Adrenal gland (tissue), 12 donors: ENCODE data around the gene B9D1. TPM values are rescaled to one million over a fixed set of nuclear protein-coding genes. Genes with fewer than 3 reads are reported as not detected.

ENCODE experiments used
- DNase-seq, 7 donors: peaks; one replicate each; pipeline ENCODE4 v3.0.0-alpha.2; 2019 to 2020
- H3K27ac ChIP-seq, 5 donors: fragments of 200-600 bp; sonication (generic) in 4 of 5; 1 replicate in 3 of 5; 2 replicates in 2 of 5; pipeline versions ENCODE4 v1.5.1 to v1.8.0; 2016 to 2020; ENCODE audit warnings: mild to moderate bottlenecking in 1 of 5
- H3K27me3 ChIP-seq: fragments of 200-600 bp; 2 replicates; pipeline ENCODE4 v1.8.0; 2021
- H3K36me3 ChIP-seq, 2 donors: fragments of 200-600 bp; replicated peaks in 1 of 2; 1 replicate in 1 of 2; 2 replicates in 1 of 2; pipeline versions ENCODE4 v1.5.1 to v1.8.0; 2018 to 2022
- H3K4me1 ChIP-seq, 2 donors: fragments of 200-600 bp; replicated peaks in 1 of 2; 1 replicate in 1 of 2; 2 replicates in 1 of 2; pipeline versions ENCODE4 v1.5.1 to v1.8.0; 2018 to 2021
- H3K4me3 ChIP-seq, 4 donors: fragments of 200-600 bp; sonication (generic) in 3 of 4; one replicate each; pipeline ENCODE4 v1.5.1; 2016 to 2018
- H3K9me3 ChIP-seq, 3 donors: fragments of 200-600 bp; sonication (generic) in 1 of 3; replicated peaks in 1 of 3; 1 replicate in 2 of 3; 2 replicates in 1 of 3; pipeline versions ENCODE4 v1.5.1 to v1.8.0; 2016 to 2021
- POLR2A ChIP-seq, 2 donors: fragments of 450-650 bp; IDR thresholded peaks; one replicate each; pipeline ENCODE4 v1.6.1; 2017; ENCODE audit warnings: antibody characterized with exemption in 2 of 2, mild to moderate bottlenecking in 2 of 2, moderate library complexity in 1 of 2
- WGBS, 4 donors: extraction: QIAGEN DNeasy Blood & Tissue Kit in 2 of 4; methylation state at CpG; one replicate each; pipeline versions ENCODE4 v1.1.5 to v1.1.7; 2013 to 2017; 5-methylcytosine and 5-hydroxymethylcytosine counted together
- intact Hi-C, 2 donors: fragments of 100-400 bp; cut with DNase I; formaldehyde crosslinking; loops; one replicate each; pipeline versions ENCODE4 v1.14.1 to v1.15.0; 2022 to 2023
- polyA plus RNA-seq, 3 donors: library from polyadenylated mRNA; stranded (reverse); fragments of 200-250 nt in 2 of 3; fragments of 350-450 nt in 1 of 3; fragmentation: Illumina TruSeq in 1 of 3; extraction: RNeasy Lipid Tissue Mini Kit (QIAGEN cat#74804) in 1 of 3; gene quantifications; one replicate each; pipeline ENCODE4 v1.2.3, GENCODE V29; 2013 to 2014
- total RNA-seq, 9 donors: library from RNA; depleted of rRNA in 4 of 9; stranded (reverse); fragments of >200 nt in 4 of 9; fragments of 120-200 nt in 1 of 9; fragmentation: NEBNext Ultra II Directional in 1 of 9; extraction: Animal tissue kit (Norgen Biotek cat#: 25700) in 1 of 9; gene quantifications; one replicate each; pipeline versions ENCODE4 v1.1.0 to v1.2.4, GENCODE V29; 2013 to 2023
- TF ChIP-seq, protein P1 (sequence below), 6 experiments: fragments of 450-650 bp in 4 of 6; fragments of 200-600 bp in 2 of 6; sonication (generic) in 1 of 6; IDR thresholded peaks; 1 replicate in 5 of 6; 2 replicates in 1 of 6; pipeline versions ENCODE4 v1.5.1 to v1.8.0; 2016 to 2021; ENCODE audit warnings: antibody characterized with exemption in 6 of 6, mild to moderate bottlenecking in 2 of 6, moderate library complexity in 1 of 6
- donor health status: healthy with polysubstance abuse.
- donor health status: Bipolar disorder and iron deficiency.
- donor health status: DM: yes; HTN: yes; CAD: no.
- donor health status: DM: no; HTN: no; CAD: no.
- donor health status: DM: no; HTN: no; CAD: no.
- donor health status: DM: yes; HTN: yes; CAD: no.

Gene B9D1
- total and polyA plus RNA-seq, 12 donors = 19.3 to 67.7 (median 30.1) TPM

DNA sequence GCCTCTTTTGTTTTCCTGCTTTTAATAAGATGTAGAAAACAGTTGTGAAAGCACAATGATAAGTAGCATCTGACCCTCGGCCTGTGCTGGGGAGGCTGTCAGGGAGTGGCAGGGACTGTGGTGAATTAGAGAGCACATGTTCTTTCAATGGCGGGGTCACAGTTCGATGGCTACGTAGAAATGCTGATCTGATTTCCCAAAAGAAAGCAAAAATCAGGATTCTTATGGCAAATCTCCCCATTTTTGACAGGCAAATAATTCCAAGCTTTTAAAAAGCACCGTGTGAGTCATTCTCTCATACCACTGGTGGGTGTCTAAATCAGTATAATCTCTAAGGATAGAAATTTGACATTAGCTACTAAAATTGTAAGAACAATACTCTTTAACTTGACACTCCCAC is 11.6 kb upstream of the B9D1 start:
- no peaks in the 10 kb centered on the region for H3K36me3 ChIP-seq
- no peaks in the 10 kb centered on the region for H3K9me3 ChIP-seq
- H3K4me1 ChIP-seq = peaks cover 4 to 19% of the 10 kb centered on the region in 2 donors
- no peak overlapping the region for H3K4me3 ChIP-seq
- DNase-seq = peak in 2 of 7 donors; percentile 38 to 54
- intact Hi-C loops = no loop called here
- H3K27ac ChIP-seq = peak overlapping the region in 1 of 5 donors; percentile 47
- WGBS, 4 donors = 75 to 87% (median 82%) methylated on average over 5 of the region's 5 CpGs
- H3K27me3 ChIP-seq = no peaks in the 10 kb centered on the region
- no peak for TF ChIP-seq POLR2A (IDR thresholded peaks at IDR 0.05)
- TF ChIP-seq, protein P1, sequence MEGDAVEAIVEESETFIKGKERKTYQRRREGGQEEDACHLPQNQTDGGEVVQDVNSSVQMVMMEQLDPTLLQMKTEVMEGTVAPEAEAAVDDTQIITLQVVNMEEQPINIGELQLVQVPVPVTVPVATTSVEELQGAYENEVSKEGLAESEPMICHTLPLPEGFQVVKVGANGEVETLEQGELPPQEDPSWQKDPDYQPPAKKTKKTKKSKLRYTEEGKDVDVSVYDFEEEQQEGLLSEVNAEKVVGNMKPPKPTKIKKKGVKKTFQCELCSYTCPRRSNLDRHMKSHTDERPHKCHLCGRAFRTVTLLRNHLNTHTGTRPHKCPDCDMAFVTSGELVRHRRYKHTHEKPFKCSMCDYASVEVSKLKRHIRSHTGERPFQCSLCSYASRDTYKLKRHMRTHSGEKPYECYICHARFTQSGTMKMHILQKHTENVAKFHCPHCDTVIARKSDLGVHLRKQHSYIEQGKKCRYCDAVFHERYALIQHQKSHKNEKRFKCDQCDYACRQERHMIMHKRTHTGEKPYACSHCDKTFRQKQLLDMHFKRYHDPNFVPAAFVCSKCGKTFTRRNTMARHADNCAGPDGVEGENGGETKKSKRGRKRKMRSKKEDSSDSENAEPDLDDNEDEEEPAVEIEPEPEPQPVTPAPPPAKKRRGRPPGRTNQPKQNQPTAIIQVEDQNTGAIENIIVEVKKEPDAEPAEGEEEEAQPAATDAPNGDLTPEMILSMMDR (IDR thresholded peaks at IDR 0.05) = no peak

DNA sequence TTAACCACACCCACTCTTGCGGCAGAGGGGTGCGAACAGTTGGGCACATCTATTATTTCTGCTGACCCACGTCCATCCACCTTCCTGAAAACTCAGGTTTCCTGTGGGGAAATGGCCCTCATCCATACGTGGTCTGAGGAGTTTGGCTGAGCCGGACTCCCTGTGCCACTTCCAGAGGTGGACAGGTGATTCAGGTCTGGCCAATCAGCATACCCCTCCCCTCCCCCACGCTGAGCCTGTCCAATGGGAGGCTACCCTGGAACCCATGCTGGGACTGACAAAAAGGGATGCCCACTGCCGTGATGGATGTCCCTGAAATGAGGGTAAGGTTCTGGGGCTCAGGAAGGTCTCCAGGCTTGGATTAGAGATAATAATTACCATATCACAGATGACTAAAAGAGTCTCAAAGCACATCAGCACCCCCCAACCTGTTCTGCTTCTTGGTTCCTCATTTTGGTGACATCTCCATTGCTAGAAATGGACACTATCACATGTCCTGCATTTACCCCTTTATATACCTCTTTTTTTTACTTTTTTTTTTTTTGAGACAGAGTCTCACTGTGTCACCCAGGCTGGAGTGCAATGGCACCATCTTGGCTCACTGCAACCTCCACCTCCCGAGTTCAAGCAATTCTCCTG is 10.5 kb upstream of the B9D1 start:
- Histone ChIP-seq H3K4me1 (peaks cover 0 to 21% of the 10 kb centered on the region in 2 donors), H3K27ac (no peak overlapping the region), H3K27me3 (no peaks in the 10 kb centered on the region), H3K4me3 (no peak overlapping the region), H3K9me3 (no peaks in the 10 kb centered on the region), H3K36me3 (no peaks in the 10 kb centered on the region)
- 82 to 89% (median 87%) methylated on average over 4 to 8 of the region's 8 CpGs for WGBS, 4 donors
- intact Hi-C loops = no loop called here
- peak in 3 of 7 donors; percentile 19 to 51 (median 34) for DNase-seq
- TF ChIP-seq, protein P1 (IDR thresholded peaks at IDR 0.05) = no peak
- TF ChIP-seq POLR2A (IDR thresholded peaks at IDR 0.05) = no peak

DNA sequence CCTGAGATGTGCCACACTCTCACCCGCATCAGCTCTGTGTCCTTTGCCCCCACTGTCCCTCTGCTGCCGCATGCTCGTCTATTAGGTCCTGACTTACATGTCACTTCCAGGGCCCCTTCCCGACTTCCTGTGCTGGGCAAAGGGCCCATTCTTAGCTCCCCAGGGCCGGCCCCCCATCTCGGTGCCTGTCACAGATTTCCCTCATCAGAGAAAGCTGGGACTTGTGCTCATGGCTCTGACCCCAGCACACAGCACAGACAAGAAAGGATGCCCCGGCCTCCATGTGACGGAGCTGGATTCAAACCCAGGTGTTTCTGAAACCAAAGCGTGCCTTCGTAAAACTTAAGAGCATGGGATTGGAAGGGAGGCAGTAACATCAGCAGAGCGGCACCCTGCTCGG is 9.9 kb upstream of the B9D1 start:
- H3K27ac ChIP-seq = no peak overlapping the region
- H3K36me3 ChIP-seq = no peaks in the 10 kb centered on the region
- TF ChIP-seq, protein P1 (IDR thresholded peaks at IDR 0.05) = no peak
- TF ChIP-seq POLR2A (IDR thresholded peaks at IDR 0.05) = no peak
- H3K4me3 ChIP-seq = no peak overlapping the region
- no peaks in the 10 kb centered on the region for H3K9me3 ChIP-seq
- no peaks in the 10 kb centered on the region for H3K27me3 ChIP-seq
- intact Hi-C loops = no loop called here
- 72 to 81% (median 79%) methylated on average over 8 to 12 of the region's 12 CpGs for WGBS, 4 donors
- DNase-seq = no peak
- peaks cover 0 to 22% of the 10 kb centered on the region in 2 donors for H3K4me1 ChIP-seq

DNA sequence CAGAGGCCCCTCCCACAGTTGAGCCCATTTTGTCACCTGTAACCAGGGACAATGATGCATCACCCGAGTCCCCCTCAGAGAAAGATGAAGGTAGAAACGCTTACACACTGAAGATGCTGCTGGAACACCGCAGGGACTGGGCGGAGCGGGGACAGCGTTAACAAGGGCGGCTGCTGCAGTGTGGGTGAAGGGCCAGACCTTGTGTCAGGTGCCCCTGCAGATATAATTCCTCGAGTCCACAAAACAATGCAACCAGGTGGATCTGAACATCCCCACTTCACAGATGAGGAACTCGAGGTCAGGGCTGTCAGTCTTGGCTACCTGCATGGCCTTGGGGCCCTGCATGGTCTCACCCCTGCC is 9.5 kb upstream of the B9D1 start:
- 81 to 91% (median 86%) methylated on average over 8 to 9 of the region's 9 CpGs for WGBS, 4 donors
- H3K27me3 ChIP-seq = no peaks in the 10 kb centered on the region
- no peak overlapping the region for H3K4me3 ChIP-seq
- DNase-seq = peak in 3 of 7 donors; percentile 12 to 46 (median 20)
- H3K9me3 ChIP-seq = no peaks in the 10 kb centered on the region
- intact Hi-C loops = no loop called here
- no peak overlapping the region for H3K27ac ChIP-seq
- no peaks in the 10 kb centered on the region for H3K36me3 ChIP-seq
- peaks cover 0 to 20% of the 10 kb centered on the region in 2 donors for H3K4me1 ChIP-seq
- TF ChIP-seq POLR2A (IDR thresholded peaks at IDR 0.05) = no peak
- TF ChIP-seq, protein P1 (IDR thresholded peaks at IDR 0.05) = no peak
